ENCODE data around the gene CDC123. TPM values are rescaled to one million over a fixed set of nuclear protein-coding genes. Genes with fewer than 3 reads are reported as not detected.
"Not testable (repeated sequence)": the region's sequence is repeated elsewhere in the genome, so short reads cannot be mapped to it uniquely, and the experiment has no call there.

Gene CDC123
- total and polyA plus RNA-seq, 2 donors (not counting 3 experiments of a cell fraction or from before 2014, with no cell fraction given) = 65.6 to 106 TPM

GRCh38 chr10:12271210-12271540 is 75.2 kb downstream of the CDC123 start:
- TF ChIP-seq MYC (IDR thresholded peaks at IDR 0.05; ENCODE audit: low read depth, low read length) = no peak
- TF ChIP-seq, protein P1, sequence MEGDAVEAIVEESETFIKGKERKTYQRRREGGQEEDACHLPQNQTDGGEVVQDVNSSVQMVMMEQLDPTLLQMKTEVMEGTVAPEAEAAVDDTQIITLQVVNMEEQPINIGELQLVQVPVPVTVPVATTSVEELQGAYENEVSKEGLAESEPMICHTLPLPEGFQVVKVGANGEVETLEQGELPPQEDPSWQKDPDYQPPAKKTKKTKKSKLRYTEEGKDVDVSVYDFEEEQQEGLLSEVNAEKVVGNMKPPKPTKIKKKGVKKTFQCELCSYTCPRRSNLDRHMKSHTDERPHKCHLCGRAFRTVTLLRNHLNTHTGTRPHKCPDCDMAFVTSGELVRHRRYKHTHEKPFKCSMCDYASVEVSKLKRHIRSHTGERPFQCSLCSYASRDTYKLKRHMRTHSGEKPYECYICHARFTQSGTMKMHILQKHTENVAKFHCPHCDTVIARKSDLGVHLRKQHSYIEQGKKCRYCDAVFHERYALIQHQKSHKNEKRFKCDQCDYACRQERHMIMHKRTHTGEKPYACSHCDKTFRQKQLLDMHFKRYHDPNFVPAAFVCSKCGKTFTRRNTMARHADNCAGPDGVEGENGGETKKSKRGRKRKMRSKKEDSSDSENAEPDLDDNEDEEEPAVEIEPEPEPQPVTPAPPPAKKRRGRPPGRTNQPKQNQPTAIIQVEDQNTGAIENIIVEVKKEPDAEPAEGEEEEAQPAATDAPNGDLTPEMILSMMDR (IDR thresholded peaks at IDR 0.05; ENCODE audit: extremely low read depth in 1 of 2, insufficient read depth in 1 of 2, low read depth in 1 of 2, low read length in 2 of 2) = no peak
- TF ChIP-seq JUN (IDR thresholded peaks at IDR 0.05; ENCODE audit: borderline replicate concordance, insufficient read depth, insufficient read length, low read depth) = no peak
- no peak for TF ChIP-seq POLR2A (IDR thresholded peaks at IDR 0.05; ENCODE audit: low read depth, low read length)
- TF ChIP-seq EZH2 (IDR thresholded peaks at IDR 0.05; ENCODE audit: borderline replicate concordance, low read depth, low read length, severe bottlenecking) = no peak
- TF ChIP-seq FOS (IDR thresholded peaks at IDR 0.05; ENCODE audit: borderline replicate concordance, insufficient read depth, low read length) = no peak
- no peak for TF ChIP-seq POLR2AphosphoS5 (IDR thresholded peaks at IDR 0.05; ENCODE audit: insufficient read depth, low read depth, low read length)
- no peak for TF ChIP-seq GATA2 (IDR thresholded peaks at IDR 0.05; ENCODE audit: insufficient read depth, insufficient read length, low read depth, low read length)
- no peak for TF ChIP-seq MAX (IDR thresholded peaks at IDR 0.05; ENCODE audit: insufficient read depth, insufficient read length)
- DNase-seq (ENCODE audit: low read depth, low spot score) (no peak), FAIRE-seq (no peak)
- H3K27ac ChIP-seq (ENCODE audit: insufficient read depth, low read depth, low read length) = no peak overlapping the region
- POLR2A ChIA-PET = no interaction called here
- H4K20me1 ChIP-seq (replicated peaks; ENCODE audit: control insufficient read depth, extremely low read depth, insufficient read depth, low read length) = no peaks in the 10 kb centered on the region
- no peaks in the 10 kb centered on the region for H3K4me1 ChIP-seq (ENCODE audit: control insufficient read depth, extremely low read depth, insufficient read depth, low read length)
- no peaks in the 10 kb centered on the region for H3K9me1 ChIP-seq (replicated peaks; ENCODE audit: control insufficient read depth, extremely low read depth, insufficient read depth, low read length)
- no peaks in the 10 kb centered on the region for H3K9me3 ChIP-seq (replicated peaks; ENCODE audit: control insufficient read depth, insufficient read depth, low read length)
- no peaks in the 10 kb centered on the region for H3K27me3 ChIP-seq (ENCODE audit: control insufficient read depth in 2 of 2, insufficient read depth in 2 of 2, low read length in 2 of 2)
- H3K9ac ChIP-seq (replicated peaks; ENCODE audit: extremely low read depth, insufficient read depth, low read length) = no peak overlapping the region
- CTCF ChIA-PET = no interaction called here
- intact Hi-C loops (cut with micrococcal nuclease) (no loop called here), dilution Hi-C loops (cut with MboI; ENCODE audit: extremely low pct_ligation_motif_present, low sequenced_read_pairs) (no loop called here)
- H3K36me3 ChIP-seq (ENCODE audit: control insufficient read depth in 2 of 2, extremely low read depth in 1 of 2, insufficient read depth in 2 of 2, low read length in 2 of 2) = no peaks in the 10 kb centered on the region
- no peak overlapping the region for H3K4me3 ChIP-seq (replicated peaks in 1 of 3; ENCODE audit: insufficient read depth in 1 of 3, low read depth in 1 of 3, low read length in 3 of 3)
- no TSS peak for BruUV-seq (replicated peaks)
- no peak overlapping the region for H3K4me2 ChIP-seq (ENCODE audit: insufficient read depth, low read length)
- no peak overlapping the region for H2AFZ ChIP-seq (ENCODE audit: low read depth, low read length)
- no peaks in the 10 kb centered on the region for H3K79me2 ChIP-seq (ENCODE audit: control insufficient read depth, insufficient read depth, low read length)

- H2AFZ ChIP-seq (ENCODE audit: low read depth, low read length); H3K9ac ChIP-seq (replicated peaks; ENCODE audit: extremely low read depth, insufficient read depth, low read length); dilution Hi-C loops (cut with MboI; ENCODE audit: extremely low pct_ligation_motif_present, low sequenced_read_pairs); H3K4me1 ChIP-seq (ENCODE audit: control insufficient read depth, extremely low read depth, insufficient read depth, low read length); H3K27me3 ChIP-seq (ENCODE audit: control insufficient read depth in 2 of 2, insufficient read depth in 2 of 2, low read length in 2 of 2); H3K27ac ChIP-seq (ENCODE audit: insufficient read depth, low read depth, low read length); H3K4me3 ChIP-seq (replicated peaks in 1 of 3; ENCODE audit: insufficient read depth in 1 of 3, low read depth in 1 of 3, low read length in 3 of 3); BruUV-seq (replicated peaks); H3K4me2 ChIP-seq (ENCODE audit: insufficient read depth, low read length); H3K79me2 ChIP-seq (ENCODE audit: control insufficient read depth, insufficient read depth, low read length); H3K36me3 ChIP-seq (ENCODE audit: control insufficient read depth in 2 of 2, extremely low read depth in 1 of 2, insufficient read depth in 2 of 2, low read length in 2 of 2); H4K20me1 ChIP-seq (replicated peaks; ENCODE audit: control insufficient read depth, extremely low read depth, insufficient read depth, low read length); H3K9me1 ChIP-seq (replicated peaks; ENCODE audit: control insufficient read depth, extremely low read depth, insufficient read depth, low read length); intact Hi-C loops (cut with micrococcal nuclease); FAIRE-seq; H3K9me3 ChIP-seq (replicated peaks; ENCODE audit: control insufficient read depth, insufficient read depth, low read length); POLR2A ChIA-PET; DNase-seq (ENCODE audit: low read depth, low spot score): not testable (repeated sequence)
- CTCF ChIA-PET = interaction anchor here (0.6 to 1.1 kb wide), 4 partner anchors 11 to 125 kb away, joined by 3 to 5 read pairs (median 4); no protein-coding TSS in a partner anchor
Observed at GRCh38 chr10:12277862-12278261, 81.9 kb downstream of the CDC123 start.

Measured in endothelial cell of umbilical vein (primary cell).